ENCODE results near the gene DPYD. TPM values are rescaled to one million over a fixed set of nuclear protein-coding genes. Genes with fewer than 3 reads are reported as not detected.

DPYD gene
- total RNA-seq, 1 donor from 2014 or later = 56.1 TPM

- intact Hi-C loops (cut with micrococcal nuclease) = no loop called here
These were observed 760.0 kb downstream of the DPYD start for GRCh38 chr1:97160818-97161217.

DNA sequence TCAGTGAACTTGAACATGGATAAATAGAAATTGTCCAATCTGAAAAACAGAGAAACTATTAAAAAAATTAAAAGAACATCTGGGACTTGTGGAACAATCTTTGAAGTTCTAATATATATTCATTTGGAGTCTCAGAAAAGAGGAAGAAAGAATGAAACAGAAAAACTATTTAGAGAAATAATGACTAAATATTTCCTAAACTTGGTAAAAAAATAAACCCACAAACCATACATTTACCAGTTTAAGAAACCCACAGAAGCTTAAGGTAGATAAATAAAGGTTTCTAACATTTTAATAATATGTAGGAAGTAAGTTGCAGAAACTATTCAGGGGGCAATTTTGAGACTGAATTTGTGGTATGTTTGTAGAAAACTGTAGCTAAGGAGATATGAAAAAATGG is 761.5 kb downstream of the DPYD start:
- intact Hi-C loops (cut with micrococcal nuclease) = no loop called here

DNA sequence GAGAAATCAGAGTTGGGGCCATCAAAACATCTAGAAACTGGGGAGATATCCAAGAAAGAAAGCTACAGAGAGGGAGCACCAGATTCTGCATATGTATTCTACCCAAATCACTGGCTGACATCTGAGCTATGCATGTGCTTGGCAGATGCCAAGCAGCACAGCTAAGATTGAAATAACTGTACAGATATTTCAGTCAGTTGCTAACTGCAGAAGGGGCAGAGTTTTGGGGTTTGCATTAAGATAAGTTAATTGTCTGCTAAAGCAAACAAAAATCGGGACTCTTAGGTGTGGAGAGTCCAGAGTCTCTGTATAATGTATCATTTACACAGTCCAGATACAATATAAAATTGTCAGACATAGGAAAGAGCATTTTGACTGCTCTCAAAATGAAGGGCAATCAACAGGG is 762.1 kb downstream of the DPYD start:
- intact Hi-C loops (cut with micrococcal nuclease) = no loop called here

DNA sequence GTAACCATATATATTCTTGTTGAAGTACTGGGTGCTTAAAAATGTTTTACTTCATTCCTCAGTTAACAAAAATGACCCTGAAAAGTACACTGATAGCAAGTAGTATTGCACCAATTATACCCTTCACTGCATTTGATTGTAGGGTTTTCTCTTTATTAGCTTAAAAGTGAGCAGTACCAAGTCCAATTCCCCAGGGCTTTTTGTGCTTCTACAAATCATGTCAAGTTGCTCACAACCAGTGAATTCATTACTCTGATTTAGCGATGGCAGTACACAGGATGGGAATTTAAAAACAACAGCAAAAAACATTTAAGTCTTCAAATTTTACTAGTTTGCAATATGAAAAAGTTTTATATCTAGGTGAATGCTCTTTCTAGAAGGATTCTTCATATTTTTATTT is 762.8 kb downstream of the DPYD start:
- intact Hi-C loops (cut with micrococcal nuclease) = no loop called here

DNA sequence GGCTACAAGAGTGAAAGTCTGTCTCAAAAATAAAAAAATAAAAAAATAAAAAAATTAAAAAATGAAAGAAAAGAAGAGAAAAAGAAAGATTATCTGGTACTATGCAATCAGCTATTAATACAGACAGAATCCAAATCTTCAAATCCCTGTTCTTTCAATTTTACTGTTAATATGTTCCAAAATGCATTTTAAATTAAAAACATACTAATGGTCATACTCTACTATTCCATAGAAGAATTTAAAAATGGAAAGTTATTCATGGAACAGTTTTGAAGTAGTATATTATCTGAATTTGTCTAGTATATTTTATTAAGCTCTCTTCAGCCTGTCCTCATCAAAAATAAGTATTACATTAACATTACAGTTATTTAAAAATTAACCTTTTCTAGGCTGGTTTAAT is 769.2 kb downstream of the DPYD start:
- intact Hi-C loops (cut with micrococcal nuclease) = no loop called here

GRCh38 chr1:97145321-97145956 is 775.4 kb downstream of the DPYD start:
- intact Hi-C loops (cut with micrococcal nuclease) = no loop called here

DNA sequence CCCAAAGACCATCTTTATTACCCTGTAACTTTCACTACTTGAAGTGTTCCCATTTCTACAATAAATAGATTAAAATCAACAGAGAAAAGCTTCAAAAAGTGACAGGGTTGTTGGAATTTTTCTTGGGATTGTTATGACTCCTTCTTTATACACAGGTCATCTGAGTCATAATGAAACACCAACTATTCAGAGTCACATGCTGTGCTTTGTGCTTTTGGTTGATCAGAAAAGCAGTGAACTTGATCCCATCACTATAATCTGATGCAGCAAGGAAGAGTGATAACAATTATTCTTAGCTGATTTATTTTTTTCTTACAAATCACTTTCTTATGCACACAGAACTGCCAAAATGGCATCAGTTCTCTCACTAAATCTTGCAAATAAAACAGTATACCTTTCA is 776.3 kb downstream of the DPYD start:
- intact Hi-C loops (cut with micrococcal nuclease) = no loop called here

DNA sequence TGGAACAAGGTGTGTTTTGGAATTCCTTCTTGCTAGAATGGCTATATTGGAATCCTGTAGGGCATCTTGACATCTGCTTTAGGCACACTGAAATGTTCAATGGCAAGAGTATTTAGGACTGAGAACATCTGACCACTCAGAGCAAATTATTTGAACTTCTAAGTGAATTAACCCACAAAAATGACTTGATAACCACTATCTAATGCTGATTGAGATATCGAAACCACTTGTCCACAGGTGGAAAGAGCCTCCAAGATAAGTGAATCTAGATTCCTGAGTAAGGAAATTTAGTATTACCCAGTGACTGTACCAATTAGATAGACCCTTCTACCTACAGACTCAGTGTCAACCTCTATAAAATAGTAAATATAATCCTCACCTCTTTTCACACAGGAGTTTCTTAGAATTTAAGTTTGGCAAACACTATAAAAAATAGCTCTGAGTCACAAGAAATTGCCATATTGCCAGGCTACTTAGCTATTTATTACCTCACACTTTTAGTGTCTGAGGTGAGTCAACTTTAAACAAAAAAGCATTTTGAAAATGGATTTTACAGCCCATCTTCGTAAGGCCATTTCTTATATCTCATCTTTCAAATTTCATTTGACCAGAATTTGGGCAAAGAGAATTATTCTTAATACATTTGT is 777.5 kb downstream of the DPYD start:
- intact Hi-C loops (cut with micrococcal nuclease) = no loop called here

- intact Hi-C loops (cut with micrococcal nuclease) = no loop called here
These were observed 780.2 kb downstream of the DPYD start for GRCh38 chr1:97140611-97141010.

DNA sequence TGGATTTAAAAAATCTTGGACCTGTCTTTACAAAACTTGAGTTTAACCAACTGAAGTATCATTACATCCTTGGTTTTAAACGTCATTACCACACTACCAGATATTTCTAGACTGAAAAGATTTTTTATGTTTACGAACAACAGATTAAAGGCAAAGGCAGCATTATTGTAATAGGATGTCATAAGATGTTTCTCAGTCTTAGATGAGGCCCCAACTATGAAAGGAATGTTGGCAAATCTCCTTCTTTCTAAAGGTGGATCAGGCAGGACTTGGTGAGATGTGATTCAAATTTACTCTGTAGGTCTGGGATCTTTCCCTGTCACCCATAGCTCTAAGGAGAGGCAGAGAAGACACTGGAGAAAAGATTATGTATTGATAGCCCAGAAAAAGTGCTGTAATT is 781.3 kb downstream of the DPYD start:
- intact Hi-C loops (cut with micrococcal nuclease) = loop anchor here (2.0 kb wide), 1 partner anchor 681 kb away; no protein-coding TSS in a partner anchor

DNA sequence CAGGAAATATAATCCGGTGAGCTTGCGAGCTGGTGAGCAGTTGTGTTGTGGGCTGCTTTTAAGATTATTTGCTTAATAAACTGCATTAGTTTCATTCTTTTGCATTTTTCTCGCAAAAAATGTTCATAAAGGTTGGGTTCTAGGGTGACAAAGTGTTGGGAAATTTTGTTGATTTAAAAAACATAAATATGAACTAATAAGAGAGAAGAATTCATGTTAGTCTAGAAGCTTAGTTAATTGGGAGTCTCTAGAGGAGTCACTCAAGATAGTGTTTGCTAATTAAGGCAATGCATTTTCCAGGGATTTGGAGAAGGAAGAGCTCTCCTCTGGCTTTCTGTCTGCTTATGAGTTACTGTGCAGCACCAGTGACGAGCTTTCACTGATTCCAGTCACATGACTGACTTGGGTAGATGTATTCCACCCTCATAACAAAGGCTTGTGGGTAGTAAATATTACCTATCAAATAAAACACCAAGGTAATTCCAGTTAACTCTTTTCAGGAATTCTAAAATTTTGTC is 782.3 kb downstream of the DPYD start:
- intact Hi-C loops (cut with micrococcal nuclease) = loop anchor here (1.0 to 2.0 kb wide), 2 partner anchors 682 to 913 kb away; no protein-coding TSS in a partner anchor

GRCh38 chr1:97137862-97138514 is 782.8 kb downstream of the DPYD start:
- intact Hi-C loops (cut with micrococcal nuclease) = loop anchor here (1.0 to 2.0 kb wide), 2 partner anchors 683 to 913 kb away; no protein-coding TSS in a partner anchor

- intact Hi-C loops (cut with micrococcal nuclease) = no loop called here
These were observed 783.8 kb downstream of the DPYD start for GRCh38 chr1:97136996-97137395.

- intact Hi-C loops (cut with micrococcal nuclease) = no loop called here
These were observed 784.9 kb downstream of the DPYD start for GRCh38 chr1:97135972-97136371.

DNA sequence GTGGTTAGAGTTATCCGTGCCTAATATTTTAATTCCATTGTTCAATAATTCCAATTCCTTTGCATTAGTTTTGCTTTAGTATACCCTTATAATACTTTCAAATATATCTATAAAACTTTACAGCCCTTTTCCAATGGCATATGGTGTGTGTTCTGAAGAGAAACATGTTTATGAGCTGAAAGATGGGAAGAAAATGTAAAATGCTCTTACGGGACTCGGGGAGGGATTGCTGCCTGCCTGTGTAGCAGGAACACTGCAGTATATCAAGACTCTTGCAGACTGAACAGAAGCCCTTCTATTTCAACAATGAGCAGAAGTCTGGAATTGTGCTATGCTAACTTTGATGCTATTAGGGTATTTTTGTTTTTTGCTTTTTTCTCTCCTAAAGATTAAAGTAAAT is 792.4 kb downstream of the DPYD start:
- intact Hi-C loops (cut with micrococcal nuclease) = no loop called here

DNA sequence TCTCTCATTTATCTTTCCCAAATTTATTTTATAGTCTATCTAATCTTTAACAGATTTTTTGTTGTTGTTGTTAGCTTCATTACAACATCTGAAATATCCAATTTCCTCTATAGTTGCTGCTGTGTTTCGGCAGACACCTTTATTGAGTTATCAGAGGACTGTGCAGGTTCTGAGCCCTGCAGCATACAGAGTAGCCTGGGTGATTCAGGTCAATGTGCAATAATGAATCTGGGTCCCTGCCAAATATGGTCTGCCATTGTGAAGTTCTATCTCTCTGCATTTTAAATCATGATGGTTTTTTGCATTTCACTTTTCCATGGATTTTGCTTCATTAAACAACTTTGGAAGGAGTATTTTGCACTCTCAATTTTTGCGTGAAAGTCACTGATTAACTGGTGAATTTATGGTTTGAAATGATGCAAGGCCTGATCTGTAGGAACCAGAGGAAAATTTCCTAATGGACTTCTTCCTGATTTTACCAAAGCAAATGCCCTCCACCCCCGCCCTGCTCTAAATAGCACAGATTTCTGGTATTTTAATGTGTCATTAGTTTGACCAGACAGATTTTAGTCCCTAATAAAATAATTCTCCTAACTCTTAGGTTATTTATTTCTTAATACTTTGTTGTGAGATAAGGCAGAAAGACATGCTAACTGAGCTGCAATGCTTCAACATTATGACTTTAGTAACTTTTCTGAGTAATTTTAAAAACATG is 797.0 kb downstream of the DPYD start:
- intact Hi-C loops (cut with micrococcal nuclease) = no loop called here

DNA sequence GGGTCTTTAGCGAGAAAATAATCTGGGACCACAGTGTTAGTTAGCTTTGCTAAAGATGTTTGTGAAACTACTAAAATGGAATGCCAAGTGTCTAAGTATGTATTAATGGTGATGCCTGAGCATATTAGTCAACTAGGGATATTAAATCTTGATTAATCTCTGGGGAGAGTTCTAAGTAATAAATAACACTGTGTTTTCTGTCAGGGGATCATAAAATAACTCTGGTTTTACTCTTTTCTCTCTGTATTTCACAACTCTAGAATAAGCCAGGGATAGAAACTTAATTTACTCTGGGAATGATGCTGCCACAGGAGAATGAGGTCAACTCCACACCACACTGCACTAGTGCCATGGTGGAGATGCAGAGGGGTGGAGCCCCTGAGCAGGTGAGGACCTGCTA is 800.0 kb downstream of the DPYD start:
- intact Hi-C loops (cut with micrococcal nuclease) = no loop called here

GRCh38 chr1:97119260-97120158 is 801.3 kb downstream of the DPYD start:
- intact Hi-C loops (cut with micrococcal nuclease) = no loop called here

DNA sequence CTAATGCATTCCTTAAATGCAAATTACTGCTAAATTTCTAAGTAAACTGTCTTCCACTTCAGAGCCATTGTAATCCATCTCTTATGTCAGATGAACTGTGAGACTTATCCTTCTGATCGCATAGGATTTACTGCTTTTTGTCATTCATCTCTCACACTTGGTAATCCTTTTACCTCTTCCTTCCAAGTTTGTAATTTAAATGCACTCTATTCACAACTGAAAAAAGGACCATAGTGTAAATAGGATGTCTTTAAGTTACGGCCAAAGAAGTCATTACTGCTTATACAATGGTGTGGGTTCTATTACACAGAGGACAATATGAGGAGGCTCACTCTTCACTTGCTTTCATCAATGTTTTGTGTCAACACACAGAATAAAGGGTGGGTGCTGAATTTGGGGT is 806.0 kb downstream of the DPYD start:
- intact Hi-C loops (cut with micrococcal nuclease) = no loop called here

GRCh38 chr1:97112442-97112841 is 808.4 kb downstream of the DPYD start:
- intact Hi-C loops (cut with micrococcal nuclease) = no loop called here

- intact Hi-C loops (cut with micrococcal nuclease) = no loop called here
These were observed 812.7 kb downstream of the DPYD start for GRCh38 chr1:97108179-97108578.
